ENCODE results near the gene EVL.
"Not testable (repeated sequence)": the region's sequence is repeated elsewhere in the genome, so short reads cannot be mapped to it uniquely, and the experiment has no call there.

Gene EVL

GRCh38 chr14:100146531-100147091, 81.4 kb downstream of the EVL start:
- TF ChIP-seq POLR2A (IDR thresholded peaks at IDR 0.05; ENCODE audit: low read depth, low read length) = no peak
- FAIRE-seq (no peak), DNase-seq (ENCODE audit: insufficient read length, low spot score) (no peak)

GRCh38 chr14:100147181-100147631, 82.0 kb downstream of the EVL start:
- no peak for TF ChIP-seq POLR2A (IDR thresholded peaks at IDR 0.05; ENCODE audit: low read depth, low read length)
- FAIRE-seq (no peak), DNase-seq (ENCODE audit: insufficient read length, low spot score) (no peak)

- DNase-seq (ENCODE audit: insufficient read length, low spot score) (no peak), FAIRE-seq (no peak)
- TF ChIP-seq POLR2A (IDR thresholded peaks at IDR 0.05; ENCODE audit: low read depth, low read length) = no peak
Measured at GRCh38 chr14:100147691-100148464, 82.7 kb downstream of the EVL start.

GRCh38 chr14:100148837-100149731, 83.9 kb downstream of the EVL start:
- DNase-seq (ENCODE audit: insufficient read length, low spot score) = no peak
- TF ChIP-seq POLR2A (IDR thresholded peaks at IDR 0.05; ENCODE audit: low read depth, low read length) = no peak
- no peak for FAIRE-seq

- FAIRE-seq (no peak), DNase-seq (ENCODE audit: insufficient read length, low spot score) (no peak)
- TF ChIP-seq POLR2A (IDR thresholded peaks at IDR 0.05; ENCODE audit: low read depth, low read length) = no peak
Measured at GRCh38 chr14:100149851-100150611, 84.8 kb downstream of the EVL start.

GRCh38 chr14:100150932-100151587, 85.8 kb downstream of the EVL start:
- FAIRE-seq (no peak), DNase-seq (ENCODE audit: insufficient read length, low spot score) (no peak)
- TF ChIP-seq POLR2A (IDR thresholded peaks at IDR 0.05; ENCODE audit: low read depth, low read length) = no peak

- no peak for DNase-seq (ENCODE audit: insufficient read length, low spot score)
- TF ChIP-seq POLR2A (IDR thresholded peaks at IDR 0.05; ENCODE audit: low read depth, low read length) = no peak
- FAIRE-seq = no peak
Measured at GRCh38 chr14:100152091-100152490, 86.9 kb downstream of the EVL start.

- TF ChIP-seq POLR2A (IDR thresholded peaks at IDR 0.05; ENCODE audit: low read depth, low read length) = no peak
- no peak for DNase-seq (ENCODE audit: insufficient read length, low spot score)
- no peak for FAIRE-seq
Measured at GRCh38 chr14:100153560-100153959, 88.3 kb downstream of the EVL start.

- FAIRE-seq = peak; percentile 61
- DNase-seq (ENCODE audit: insufficient read length, low spot score) = peak; percentile 85
- no peak for TF ChIP-seq POLR2A (IDR thresholded peaks at IDR 0.05; ENCODE audit: low read depth, low read length)
Measured at GRCh38 chr14:100155049-100155621, 89.9 kb downstream of the EVL start.

- DNase-seq (ENCODE audit: insufficient read length, low spot score) (no peak), FAIRE-seq (no peak)
- no peak for TF ChIP-seq POLR2A (IDR thresholded peaks at IDR 0.05; ENCODE audit: low read depth, low read length)
Measured at GRCh38 chr14:100155756-100156616, 90.8 kb downstream of the EVL start.

- FAIRE-seq (no peak), DNase-seq (ENCODE audit: insufficient read length, low spot score) (no peak)
- TF ChIP-seq POLR2A (IDR thresholded peaks at IDR 0.05; ENCODE audit: low read depth, low read length) = no peak
Measured at GRCh38 chr14:100156776-100157175, 91.6 kb downstream of the EVL start.

GRCh38 chr14:100157548-100158232, 92.5 kb downstream of the EVL start:
- not testable (repeated sequence) for DNase-seq (ENCODE audit: insufficient read length, low spot score); FAIRE-seq
